Daoy (cell line): ENCODE results near the gene RNF121. TPM values are rescaled to one million over a fixed set of nuclear protein-coding genes. Genes with fewer than 3 reads are reported as not detected.

ENCODE experiments used
- DNase-seq: peaks from one replicate; pipeline ENCODE4 v3.0.0-alpha.2; 2015; ENCODE audit warnings: low read depth
- total RNA-seq: library from RNA; depleted of rRNA; stranded (reverse); fragments of >200 nt; shearing (Covaris generic); gene quantifications from 2 replicates; pipeline ENCODE4 v1.2.3, GENCODE V29; 2014

Gene RNF121
- total RNA-seq, 1 experiment from 2014 or later = 30.6 TPM

DNA sequence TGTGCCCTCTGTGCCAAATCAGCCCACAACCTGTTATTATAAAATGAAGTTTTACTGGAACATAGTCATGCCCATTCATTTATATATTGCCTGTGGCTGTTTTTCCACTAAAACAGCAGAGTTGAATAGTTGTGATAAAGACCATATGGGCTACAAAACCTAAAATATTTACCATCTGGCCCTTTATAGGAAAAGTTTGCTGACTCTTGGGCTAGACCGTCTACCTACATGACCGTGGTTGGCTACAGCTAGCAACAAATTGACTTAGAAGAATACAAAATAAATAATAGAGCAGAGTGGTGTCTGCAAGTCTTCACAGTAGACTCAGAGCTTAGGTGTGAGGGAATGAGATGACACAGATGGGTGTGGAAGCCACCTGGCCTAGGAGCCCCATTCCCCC is 58.7 kb downstream of the RNF121 start:
- no peak for DNase-seq

DNA sequence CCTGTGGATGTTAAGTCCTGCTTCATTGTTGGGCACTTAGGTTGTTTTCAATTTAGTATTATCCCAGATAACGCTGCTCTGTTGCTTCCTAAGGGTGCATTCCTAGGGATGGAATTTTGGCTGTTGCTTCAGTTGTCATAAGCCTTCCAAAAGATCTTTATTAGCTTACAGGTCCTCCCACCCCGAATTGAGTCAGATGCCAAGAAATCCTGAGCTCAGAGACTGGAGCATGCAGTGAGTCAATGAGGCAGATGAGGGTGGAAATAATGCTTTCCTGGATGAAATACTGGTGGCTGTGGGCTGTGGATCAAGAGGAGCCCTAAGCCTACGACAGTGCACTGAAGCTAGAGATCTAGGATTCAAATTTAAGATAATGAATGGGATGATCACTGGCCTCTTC is 59.2 kb downstream of the RNF121 start:
- no peak for DNase-seq

DNA sequence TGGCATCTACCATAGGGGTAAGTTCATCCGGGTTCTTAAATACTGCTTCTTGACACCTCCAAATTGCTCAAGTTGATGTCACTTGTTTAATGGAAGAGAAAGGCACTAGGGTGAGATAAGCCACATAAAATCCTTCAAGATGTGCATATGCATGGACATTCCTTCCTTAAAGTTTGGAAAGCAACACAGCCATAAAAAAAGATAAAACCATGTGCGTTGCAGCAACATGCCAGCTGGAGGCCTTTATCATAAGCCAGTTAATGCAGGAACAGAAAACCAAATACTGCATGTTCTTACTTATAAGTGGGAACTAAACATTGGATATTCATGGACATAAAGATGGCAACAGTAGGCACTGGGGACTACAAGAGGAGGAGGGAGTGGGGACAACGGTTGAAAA is 61.9 kb downstream of the RNF121 start:
- no peak for DNase-seq

DNA sequence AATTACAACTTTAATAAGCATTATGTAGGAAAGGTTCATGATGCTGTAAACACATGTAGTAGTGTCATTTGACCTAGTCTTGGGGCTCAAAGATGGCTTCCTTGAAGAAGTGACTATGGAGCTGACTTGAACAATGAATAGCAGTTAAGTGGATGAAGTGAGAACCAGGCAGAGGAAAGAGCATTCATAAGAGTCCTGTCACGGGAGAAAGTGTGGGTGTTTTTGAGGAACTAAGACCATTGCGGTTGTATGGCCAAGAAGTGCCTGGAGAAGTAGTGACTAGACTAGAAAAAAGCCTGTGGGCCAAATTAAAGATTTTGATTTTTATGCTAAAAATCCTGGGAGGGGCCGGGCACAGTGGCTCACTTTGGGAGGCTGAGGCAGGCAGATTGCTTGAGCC is 62.6 kb downstream of the RNF121 start:
- DNase-seq = no peak

DNA sequence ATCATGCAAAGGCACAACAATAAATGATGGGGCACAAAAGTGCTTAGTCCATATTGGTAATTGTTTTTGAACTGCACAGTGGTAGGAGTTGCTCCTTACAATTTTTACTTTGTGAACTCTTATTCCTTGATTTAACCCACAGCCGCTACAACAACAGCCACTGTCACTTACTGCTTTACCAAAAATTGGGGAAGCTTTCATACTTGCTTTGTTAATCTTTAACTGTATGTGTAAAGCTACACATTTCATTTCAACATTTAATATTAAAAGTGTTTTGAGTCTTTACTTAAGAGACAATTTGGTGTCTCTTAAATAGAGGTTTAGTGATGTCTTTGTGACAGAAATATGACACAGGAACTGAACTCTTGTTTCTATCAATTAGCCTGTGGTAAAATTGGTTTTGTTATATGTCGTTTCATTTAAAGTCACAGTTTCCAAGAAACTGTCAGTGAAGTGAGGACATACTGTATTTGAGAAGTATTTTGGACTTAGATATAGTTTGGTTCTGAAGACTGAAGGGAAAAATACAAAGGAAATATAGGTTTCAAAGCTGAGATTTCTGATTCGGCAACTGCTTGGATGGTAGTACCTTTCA is 63.4 kb downstream of the RNF121 start:
- DNase-seq = no peak

DNA sequence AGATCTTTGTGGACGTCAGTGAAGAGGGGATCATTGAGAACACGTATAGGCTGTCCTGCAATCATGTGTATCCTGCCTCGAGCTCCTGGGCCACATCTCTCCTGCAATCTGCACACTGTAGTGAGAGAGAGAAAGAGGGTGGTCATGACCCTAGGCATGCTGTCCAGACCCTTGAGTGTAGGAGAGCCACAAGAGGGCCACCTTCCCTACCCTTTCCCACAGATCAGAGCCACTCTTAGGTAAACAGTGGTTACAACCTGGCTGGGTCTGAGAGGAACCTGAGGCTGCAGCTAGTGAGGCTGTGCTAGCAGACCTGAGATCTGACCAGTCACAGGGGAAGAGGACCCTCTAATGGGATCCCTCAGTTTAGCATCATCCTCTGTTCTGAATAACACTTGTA is 65.9 kb downstream of the RNF121 start:
- no peak for DNase-seq

DNA sequence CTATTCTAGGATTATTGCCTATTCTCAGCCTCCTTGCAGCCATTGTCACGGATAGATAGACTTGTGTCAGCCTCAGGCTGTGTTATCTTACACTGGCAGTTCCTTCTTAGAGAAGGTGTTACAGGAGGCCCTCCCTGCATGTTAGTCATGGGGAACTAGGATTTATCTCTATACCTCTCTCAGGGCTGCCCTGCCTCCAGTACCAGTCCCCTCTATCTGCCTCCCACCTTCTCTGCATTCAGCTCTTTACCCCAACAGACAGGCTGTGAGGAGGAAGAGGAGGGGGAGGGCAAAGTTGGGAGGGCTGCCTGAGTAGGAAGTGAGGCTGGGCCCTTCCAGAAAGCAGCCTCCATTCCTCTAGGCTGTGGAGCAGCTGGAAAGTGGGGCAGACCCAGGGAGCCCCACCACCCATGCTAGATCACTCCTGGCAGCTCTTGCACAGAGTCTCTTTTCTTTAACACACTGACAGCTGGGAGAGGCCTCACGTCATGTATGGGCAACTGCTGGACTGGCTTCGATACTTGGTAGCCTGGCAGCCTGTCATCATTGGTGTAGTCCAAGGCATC is 67.0 kb downstream of the RNF121 start:
- DNase-seq = no peak

DNA sequence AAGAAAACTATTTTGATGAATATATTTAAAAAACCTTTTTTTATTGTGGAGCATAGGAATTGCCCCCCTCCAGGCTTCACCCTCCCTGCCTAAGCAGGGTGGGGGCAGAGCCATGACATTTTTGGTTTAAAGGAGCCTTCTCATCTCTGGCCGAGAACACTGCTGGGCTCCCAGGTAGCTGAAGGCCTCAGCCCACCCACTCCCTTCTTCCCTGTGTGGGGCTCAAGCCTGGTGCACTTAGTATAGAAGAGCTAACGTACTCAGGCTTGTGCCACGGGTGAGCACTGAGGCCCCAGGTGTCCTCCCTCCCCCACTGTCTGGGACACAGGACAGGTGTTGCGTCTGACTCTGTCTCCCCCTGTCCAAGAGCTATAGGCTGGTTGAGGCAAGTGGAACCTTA is 67.7 kb downstream of the RNF121 start:
- DNase-seq = no peak

DNA sequence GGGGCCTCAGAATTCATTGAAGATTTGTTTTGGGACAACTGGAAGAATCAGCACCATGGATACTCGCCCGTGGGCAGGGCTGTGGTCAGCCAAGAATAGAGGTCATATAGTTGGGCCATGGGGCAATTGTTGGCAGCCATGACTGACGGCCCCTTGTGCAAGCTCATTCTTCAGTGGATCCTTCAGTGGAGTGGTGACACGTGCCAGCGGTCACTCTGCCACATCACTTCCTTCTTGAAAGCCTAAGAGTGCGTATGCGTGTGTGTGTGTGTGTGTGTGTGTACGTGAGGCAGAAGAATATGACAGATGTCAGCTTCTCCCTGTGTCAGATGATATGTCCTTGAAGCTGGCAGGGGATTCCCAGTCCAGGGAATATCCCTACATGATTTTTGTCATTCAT is 68.1 kb downstream of the RNF121 start:
- no peak for DNase-seq

DNA sequence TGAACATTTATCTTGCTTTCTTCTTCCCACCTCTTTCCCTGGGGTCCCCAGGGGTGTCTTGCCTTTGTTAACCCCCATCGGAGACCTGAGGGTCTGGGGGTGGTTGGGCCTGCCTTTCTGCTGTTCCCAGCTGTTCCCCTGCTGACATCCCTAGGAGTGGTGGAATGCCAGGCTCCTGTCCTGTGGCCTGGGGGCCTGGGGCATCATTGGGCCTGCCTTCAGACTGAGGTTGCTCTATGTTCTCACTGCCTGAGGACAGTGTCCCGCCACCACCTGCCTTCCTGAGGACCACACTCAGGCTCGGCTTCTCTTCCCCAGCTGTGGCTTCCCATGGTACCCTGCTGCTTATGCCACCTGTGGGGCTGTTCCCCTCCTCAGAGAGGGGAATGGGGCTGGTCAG is 68.7 kb downstream of the RNF121 start:
- DNase-seq = no peak

DNA sequence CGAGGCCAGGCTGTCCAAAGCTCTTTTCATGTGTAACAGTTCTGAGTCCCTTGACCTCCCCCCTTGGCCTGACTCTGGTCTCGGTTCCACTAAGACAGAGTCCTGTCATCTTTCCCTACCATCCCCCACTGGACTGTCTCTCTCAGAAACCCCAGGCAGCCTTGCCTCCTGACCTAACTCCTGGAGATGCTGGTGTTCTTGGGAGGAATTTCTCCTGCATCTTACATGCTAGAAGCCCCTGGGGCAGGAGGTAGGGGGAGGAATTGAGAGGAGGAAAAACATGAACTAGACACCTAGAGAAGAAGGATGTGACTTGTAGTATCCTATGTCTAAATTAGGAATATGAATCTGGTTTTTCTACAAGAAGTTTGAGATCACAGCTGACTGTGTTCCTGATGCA is 69.2 kb downstream of the RNF121 start:
- DNase-seq = no peak

DNA sequence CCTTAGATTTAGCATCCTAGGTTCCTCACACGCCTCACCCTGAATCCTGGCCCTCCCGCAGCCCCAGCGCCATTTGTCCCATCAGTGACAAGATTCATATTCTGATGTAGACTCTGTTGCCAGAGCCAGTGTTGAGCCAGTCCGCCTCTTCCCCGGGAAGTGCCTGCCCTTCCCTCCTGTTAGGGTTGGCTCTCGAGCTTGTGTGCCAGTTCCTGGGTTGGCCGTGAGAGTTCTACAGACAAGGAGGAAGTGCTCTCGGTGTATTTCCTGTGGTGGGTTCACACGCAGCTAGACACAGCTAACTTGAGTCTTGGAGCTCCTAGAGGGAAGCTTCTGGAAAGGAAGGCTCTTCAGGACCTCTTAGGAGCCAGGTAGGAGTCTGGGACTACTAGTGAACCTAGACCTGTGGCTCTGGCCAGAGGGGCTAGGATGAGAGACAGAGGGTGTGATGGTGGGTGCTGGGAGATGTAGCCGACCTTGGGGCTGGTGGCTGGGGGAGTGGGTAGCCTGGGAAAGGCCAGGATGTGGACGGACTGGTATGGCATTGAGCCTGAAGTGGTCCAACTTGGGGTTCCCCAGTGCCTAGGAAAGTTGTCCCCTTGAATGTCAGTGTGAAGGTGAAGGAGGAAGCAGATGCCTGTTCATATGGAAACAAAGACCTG is 69.9 kb downstream of the RNF121 start, which contains the start of gene IL18BP:
Gene IL18BP (plus strand): TSS at position 261 of the 662 bp plus-strand sequence. CDS start 1,076 bp downstream, outside the sequence.
- DNase-seq = no peak

DNA sequence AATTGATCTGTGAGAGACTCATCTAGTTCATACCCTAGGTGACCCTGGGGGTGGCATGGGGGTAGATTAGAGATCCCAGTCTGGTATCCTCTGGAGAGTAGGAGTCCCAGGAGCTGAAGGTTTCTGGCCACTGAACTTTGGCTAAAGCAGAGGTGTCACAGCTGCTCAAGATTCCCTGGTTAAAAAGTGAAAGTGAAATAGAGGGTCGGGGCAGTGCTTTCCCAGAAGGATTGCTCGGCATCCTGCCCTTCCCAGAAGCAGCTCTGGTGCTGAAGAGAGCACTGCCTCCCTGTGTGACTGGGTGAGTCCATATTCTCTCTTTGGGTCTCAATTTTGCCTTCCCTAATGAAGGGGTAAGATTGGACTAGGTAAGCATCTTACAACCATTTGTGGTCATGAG is 70.5 kb downstream of the RNF121 start:
- no peak for DNase-seq

DNA sequence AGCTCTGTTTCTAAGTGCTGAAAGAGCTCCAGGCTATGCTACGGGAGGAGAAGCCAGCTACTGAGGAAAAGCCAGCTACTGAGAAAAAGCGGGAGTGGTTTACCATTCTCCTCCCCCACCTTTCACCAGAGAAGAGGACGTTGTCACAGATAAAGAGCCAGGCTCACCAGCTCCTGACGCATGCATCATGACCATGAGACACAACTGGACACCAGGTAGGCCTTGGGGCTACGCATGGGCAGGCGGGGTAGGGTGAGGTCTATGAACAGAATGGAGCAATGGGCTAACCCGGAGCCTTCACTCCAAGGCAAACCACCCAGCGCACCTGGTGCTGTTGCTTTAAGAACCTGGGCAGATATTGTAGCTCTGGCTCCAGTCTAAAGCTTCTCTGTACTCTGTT is 71.0 kb downstream of the RNF121 start:
- no peak for DNase-seq

DNA sequence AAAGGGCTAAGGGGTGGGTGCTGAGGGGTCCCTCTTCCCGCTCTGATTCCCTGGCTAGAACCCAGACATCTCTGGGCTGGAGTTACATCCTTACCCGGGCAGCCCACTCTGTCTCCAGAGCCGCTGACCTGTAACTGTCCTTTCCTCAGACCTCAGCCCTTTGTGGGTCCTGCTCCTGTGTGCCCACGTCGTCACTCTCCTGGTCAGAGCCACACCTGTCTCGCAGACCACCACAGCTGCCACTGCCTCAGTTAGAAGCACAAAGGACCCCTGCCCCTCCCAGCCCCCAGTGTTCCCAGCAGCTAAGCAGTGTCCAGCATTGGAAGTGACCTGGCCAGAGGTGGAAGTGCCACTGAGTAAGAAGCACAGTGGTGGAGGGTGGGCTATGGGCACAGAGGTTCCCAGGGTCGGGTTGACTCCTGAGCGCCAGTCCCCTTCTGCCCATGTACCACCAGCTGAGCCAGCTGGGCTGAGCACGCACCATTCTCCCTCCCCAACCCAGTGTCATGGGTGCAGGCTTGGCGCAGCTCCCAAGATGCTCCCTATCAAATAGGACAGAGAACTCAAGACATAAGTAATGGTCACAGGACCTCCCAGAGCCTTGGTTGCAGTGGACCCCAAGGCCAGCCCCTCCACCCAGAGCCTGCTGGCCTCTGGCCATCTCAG is 71.5 kb downstream of the RNF121 start:
- DNase-seq = no peak

DNA sequence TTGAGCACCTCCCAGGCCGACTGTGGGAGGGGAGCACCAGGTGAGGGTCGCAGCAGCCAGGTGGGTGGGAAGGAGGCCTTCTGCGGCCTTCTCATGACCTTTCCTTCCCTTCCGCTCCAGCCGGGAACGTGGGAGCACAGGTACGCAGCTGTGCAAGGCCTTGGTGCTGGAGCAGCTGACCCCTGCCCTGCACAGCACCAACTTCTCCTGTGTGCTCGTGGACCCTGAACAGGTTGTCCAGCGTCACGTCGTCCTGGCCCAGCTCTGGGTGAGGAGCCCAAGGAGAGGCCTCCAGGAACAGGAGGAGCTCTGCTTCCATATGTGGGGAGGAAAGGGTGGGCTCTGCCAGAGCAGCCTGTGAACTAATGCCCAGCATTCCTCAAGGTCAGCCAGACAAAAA is 72.4 kb downstream of the RNF121 start:
- DNase-seq = no peak

DNA sequence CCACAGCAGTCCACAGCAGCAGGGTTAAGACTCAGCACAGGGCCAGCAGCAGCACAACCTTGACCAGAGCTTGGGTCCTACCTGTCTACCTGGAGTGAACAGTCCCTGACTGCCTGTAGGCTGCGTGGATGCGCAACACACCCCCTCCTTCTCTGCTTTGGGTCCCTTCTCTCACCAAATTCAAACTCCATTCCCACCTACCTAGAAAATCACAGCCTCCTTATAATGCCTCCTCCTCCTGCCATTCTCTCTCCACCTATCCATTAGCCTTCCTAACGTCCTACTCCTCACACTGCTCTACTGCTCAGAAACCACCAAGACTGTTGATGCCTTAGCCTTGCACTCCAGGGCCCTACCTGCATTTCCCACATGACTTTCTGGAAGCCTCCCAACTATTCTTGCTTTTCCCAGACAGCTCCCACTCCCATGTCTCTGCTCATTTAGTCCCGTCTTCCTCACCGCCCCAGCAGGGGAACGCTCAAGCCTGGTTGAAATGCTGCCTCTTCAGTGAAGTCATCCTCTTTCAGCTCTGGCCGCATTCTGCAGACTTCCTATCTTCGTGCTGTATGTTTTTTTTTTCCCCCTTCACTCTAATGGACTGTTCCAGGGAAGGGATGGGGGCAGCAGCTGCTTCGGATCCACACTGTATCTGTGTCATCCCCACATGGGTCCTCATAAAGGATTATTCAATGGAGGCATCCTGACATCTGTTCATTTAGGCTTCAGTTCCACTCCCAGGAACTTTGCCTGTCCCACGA is 73.2 kb downstream of the RNF121 start:
- DNase-seq = no peak

DNA sequence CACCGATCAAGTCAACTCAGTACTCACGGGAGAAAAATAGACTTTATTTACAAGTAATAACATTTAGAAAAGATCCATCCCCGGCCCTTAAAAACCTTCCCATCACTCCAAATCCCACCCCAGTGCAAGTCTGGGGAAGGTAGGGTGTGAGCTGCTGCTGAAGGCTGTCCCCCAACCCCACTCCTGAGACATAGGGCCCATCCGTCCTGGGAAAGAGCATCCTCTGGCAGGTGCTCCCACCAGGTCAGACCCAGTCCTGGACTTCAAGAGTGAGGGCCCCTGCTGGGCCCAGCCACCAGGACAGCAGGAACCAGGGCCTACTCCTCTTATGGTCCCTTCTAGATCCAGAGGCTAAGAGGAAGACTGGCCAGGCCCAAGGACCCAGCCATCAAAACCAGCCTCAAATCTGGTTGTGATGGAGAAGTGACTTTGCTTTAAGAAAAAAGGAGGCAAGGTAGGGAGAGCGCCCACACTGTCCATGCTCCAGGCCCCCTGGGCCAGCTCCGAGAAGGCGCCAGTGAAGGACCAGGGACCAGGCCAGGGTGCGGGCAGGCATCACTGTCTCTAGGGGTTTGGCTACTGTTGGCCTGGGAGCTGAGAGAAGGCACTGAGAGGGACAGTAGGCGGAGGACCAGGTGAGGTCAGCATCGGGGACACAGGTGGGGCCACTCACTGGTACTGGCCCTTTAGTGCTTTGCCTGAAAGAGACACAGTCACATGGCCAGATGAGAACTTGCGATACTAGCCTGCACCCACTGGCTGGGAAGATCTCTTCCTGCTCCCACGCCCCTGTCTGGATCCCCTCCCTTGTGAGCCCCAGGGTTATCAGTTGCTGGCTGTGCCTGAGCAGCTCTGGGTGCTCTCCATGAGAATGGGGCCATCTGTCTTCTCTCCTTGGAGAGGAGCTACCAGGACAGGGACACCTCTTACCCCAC is 74.3 kb downstream of the RNF121 start:
- no peak for DNase-seq

DNA sequence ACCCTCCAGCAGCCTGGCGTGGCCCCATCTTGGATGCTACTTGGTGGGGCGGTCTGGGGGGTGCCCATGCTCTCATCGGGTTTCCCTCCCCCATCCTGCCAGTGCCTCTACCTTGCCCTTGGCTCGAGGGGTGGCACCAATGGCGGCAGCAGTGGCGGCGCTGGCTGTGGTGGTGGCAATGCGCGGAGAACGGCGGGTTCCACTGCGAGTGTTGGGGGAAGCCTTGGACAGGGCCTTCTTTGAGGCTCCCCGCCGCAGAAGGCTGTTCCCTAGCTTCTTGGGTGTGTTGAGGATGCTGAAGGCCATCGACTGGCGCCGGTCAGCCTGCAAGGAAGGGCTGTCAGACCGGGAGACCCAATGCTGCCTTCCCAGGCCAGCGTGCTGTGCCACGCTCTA is 74.9 kb downstream of the RNF121 start:
- no peak for DNase-seq

DNA sequence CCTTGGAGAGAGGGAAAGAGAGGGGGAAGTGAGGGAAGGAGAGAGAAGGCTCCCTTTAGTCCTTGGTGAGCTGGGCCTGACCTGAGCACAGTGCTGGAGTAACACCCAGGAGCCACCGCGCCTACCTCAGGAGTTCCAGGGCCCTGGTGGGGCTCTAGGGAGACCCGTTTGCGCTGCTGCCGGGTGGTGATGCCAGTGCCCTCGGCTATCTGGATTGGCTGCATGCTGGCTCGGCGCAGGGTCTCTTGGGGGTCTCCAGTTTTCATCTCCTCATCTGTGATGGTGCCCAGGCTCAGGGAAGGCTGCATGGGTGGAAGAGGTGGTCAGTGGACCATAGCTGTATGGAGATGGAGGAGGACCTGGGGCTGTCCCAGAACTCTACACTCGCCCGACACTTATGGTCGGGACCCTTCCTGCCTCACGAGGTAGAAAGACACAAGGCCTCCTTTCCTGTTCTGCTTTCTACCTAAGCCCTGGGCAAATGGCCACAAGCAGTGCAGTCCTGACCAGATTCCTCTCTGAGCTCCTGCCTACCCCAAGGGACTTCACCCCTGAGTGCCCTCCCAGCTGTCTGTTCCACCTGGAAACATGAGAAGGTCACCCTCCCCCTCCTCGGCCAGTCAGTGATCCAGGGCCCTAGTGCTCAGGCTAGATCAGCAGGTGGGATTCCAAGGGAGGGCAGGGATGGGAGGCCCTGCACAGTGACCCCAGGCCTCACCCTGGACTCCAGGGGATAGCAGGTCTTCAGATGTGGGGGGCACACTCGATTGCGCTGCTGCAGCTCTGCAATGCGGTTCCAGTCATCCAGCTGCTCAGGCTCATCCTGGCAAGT is 75.9 kb downstream of the RNF121 start:
- no peak for DNase-seq
